Hepatocyte (in vitro differentiated cells): Measurements from ENCODE around the gene KRT77. TPM values are rescaled to one million over a fixed set of nuclear protein-coding genes. Genes with fewer than 3 reads are reported as not detected.

ENCODE experiments used
- DNase-seq: peaks from one replicate; pipeline ENCODE4 v3.0.0-alpha.2; 2016; ENCODE audit warnings: low spot score
- H2AFZ ChIP-seq: fragments of 200-600 bp; sonication (generic); 2 replicates; pipeline ENCODE4 v1.6.0; 2016; ENCODE audit warnings: antibody characterized with exemption, mild to moderate bottlenecking
- H3K27ac ChIP-seq: fragments of 200-600 bp; sonication (generic); 2 replicates; pipeline ENCODE4 v1.5.1; 2016; ENCODE audit warnings: mild to moderate bottlenecking
- H3K27me3 ChIP-seq: fragments of 200-600 bp; sonication (generic); 2 replicates; pipeline ENCODE4 v1.6.1; 2016
- H3K36me3 ChIP-seq: fragments of 200-600 bp; sonication (generic); replicated peaks from 2 replicates; pipeline ENCODE4 v1.5.1; 2016; ENCODE audit warnings: low read depth; ENCODE audit not compliant: insufficient read depth
- H3K4me1 ChIP-seq: fragments of 200-600 bp; sonication (generic); 2 replicates; pipeline ENCODE4 v1.5.1; 2016; ENCODE audit warnings: mild to moderate bottlenecking, moderate library complexity; ENCODE audit not compliant: insufficient read depth
- H3K4me2 ChIP-seq: fragments of 200-600 bp; sonication (generic); 2 replicates; pipeline ENCODE4 v1.6.0; 2016
- H3K4me3 ChIP-seq: fragments of 200-600 bp; sonication (generic); 2 replicates; pipeline ENCODE4 v1.5.1; 2016; ENCODE audit warnings: mild to moderate bottlenecking
- H3K79me2 ChIP-seq: fragments of 200-600 bp; sonication (generic); 2 replicates; pipeline ENCODE4 v1.6.0; 2017; ENCODE audit warnings: mild to moderate bottlenecking
- H3K9me2 ChIP-seq: fragments of 200-600 bp; sonication (generic); replicated peaks from 2 replicates; pipeline ENCODE4 v1.6.0; 2017; ENCODE audit warnings: mild to moderate bottlenecking; ENCODE audit not compliant: insufficient read depth
- H3K9me3 ChIP-seq: fragments of 200-600 bp; sonication (generic); 2 replicates; pipeline ENCODE4 v1.5.1; 2016; ENCODE audit warnings: low read depth, mild to moderate bottlenecking
- H4K20me1 ChIP-seq: fragments of 200-600 bp; sonication (generic); 2 replicates; pipeline ENCODE4 v1.6.0; 2016; ENCODE audit warnings: mild to moderate bottlenecking; ENCODE audit not compliant: insufficient read depth, poor library complexity, severe bottlenecking
- EZH2 ChIP-seq: fragments of 200-600 bp; sonication (generic); IDR thresholded peaks from 2 replicates; pipeline ENCODE4 v1.6.1; 2016; ENCODE audit warnings: antibody characterized with exemption, mild to moderate bottlenecking, borderline replicate concordance
- EZH2phosphoT487 ChIP-seq: fragments of 200-600 bp; sonication (generic); IDR thresholded peaks from one replicate; pipeline ENCODE4 v1.6.1; 2018; ENCODE audit warnings: antibody characterized with exemption, mild to moderate bottlenecking, low read depth, moderate library complexity; ENCODE audit not compliant: unreplicated experiment, severe bottlenecking
- WGBS: methylation state at CpG from one replicate; pipeline ENCODE4 v1.1.6; 2016; ENCODE audit warnings: low lambda C conversion rate; ENCODE audit errors: missing lambda C conversion rate; 5-methylcytosine and 5-hydroxymethylcytosine counted together
- polyA plus RNA-seq: library from polyadenylated mRNA; unstranded; fragments of >200 nt; fragmentation: Nextera tagmentation; extraction: Ambion mirVana; gene quantifications from 2 replicates; pipeline ENCODE4 v1.2.1, GENCODE V29; 2016
- total RNA-seq: library from RNA; depleted of rRNA; stranded (reverse); fragments of >200 nt; gene quantifications from 2 replicates; pipeline ENCODE4 v1.2.3, GENCODE V29; 2014
- TF ChIP-seq, protein P1 (sequence below): fragments of 200-600 bp; sonication (generic); IDR thresholded peaks from 2 replicates; pipeline ENCODE4 v1.5.1; 2016; ENCODE audit warnings: antibody characterized with exemption, mild to moderate bottlenecking; ENCODE audit not compliant: poor library complexity

KRT77 gene
- total and polyA plus RNA-seq, 2 experiments from 2014 or later: not detected

- H3K27ac ChIP-seq: no peak overlapping the region
- H3K9me2 ChIP-seq: no peaks in the 10 kb centered on the region
- H3K9me3 ChIP-seq: no peaks in the 10 kb centered on the region
- no peak for DNase-seq
- H3K27me3 ChIP-seq: peaks cover 25% of the 10 kb centered on the region
- no peak overlapping the region for H3K4me3 ChIP-seq
- H2AFZ ChIP-seq: no peak overlapping the region
- H3K4me1 ChIP-seq: no peaks in the 10 kb centered on the region
- no peak overlapping the region for H3K4me2 ChIP-seq
- TF ChIP-seq EZH2phosphoT487 (no peak), EZH2 (no peak)
- TF ChIP-seq, protein P1, sequence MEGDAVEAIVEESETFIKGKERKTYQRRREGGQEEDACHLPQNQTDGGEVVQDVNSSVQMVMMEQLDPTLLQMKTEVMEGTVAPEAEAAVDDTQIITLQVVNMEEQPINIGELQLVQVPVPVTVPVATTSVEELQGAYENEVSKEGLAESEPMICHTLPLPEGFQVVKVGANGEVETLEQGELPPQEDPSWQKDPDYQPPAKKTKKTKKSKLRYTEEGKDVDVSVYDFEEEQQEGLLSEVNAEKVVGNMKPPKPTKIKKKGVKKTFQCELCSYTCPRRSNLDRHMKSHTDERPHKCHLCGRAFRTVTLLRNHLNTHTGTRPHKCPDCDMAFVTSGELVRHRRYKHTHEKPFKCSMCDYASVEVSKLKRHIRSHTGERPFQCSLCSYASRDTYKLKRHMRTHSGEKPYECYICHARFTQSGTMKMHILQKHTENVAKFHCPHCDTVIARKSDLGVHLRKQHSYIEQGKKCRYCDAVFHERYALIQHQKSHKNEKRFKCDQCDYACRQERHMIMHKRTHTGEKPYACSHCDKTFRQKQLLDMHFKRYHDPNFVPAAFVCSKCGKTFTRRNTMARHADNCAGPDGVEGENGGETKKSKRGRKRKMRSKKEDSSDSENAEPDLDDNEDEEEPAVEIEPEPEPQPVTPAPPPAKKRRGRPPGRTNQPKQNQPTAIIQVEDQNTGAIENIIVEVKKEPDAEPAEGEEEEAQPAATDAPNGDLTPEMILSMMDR: no peak
- H4K20me1 ChIP-seq: no peaks in the 10 kb centered on the region
- 77% methylated on average over 4 of the region's 4 CpGs for WGBS
- H3K36me3 ChIP-seq: no peaks in the 10 kb centered on the region
- no peaks in the 10 kb centered on the region for H3K79me2 ChIP-seq
These were observed 23.7 kb upstream of the KRT77 start for GRCh38 chr12:52727037-52727436.

DNA sequence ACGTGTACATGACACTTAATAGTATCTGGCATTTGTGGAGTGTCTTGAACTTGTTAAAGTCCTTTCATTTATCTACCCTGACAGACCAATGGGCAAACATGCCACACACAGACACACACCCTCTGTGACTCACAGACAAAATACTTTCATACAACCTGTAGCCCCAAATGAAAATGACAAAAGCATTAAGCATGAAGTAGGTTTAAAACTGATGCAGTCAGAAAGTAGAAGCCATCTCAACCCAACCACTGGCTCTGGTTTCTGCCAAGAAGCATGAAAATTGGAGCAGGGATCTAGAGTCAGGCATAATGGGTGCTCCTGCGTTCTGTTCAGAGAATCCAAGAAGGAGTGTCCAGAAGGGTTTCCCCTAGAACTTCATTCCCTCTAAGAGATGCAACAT, 23.1 kb upstream of the KRT77 start:
- TF ChIP-seq EZH2phosphoT487 (no peak), EZH2 (no peak)
- TF ChIP-seq, protein P1: no peak
- no peak for DNase-seq
- H3K4me3 ChIP-seq: no peak overlapping the region
- no peak overlapping the region for H3K27ac ChIP-seq
- H4K20me1 ChIP-seq: no peaks in the 10 kb centered on the region
- no peak overlapping the region for H2AFZ ChIP-seq
- no peaks in the 10 kb centered on the region for H3K9me2 ChIP-seq
- WGBS: 71% methylated on average over 2 of the region's 2 CpGs
- H3K36me3 ChIP-seq: no peaks in the 10 kb centered on the region
- no peaks in the 10 kb centered on the region for H3K9me3 ChIP-seq
- H3K79me2 ChIP-seq: no peaks in the 10 kb centered on the region
- peaks cover 25% of the 10 kb centered on the region for H3K27me3 ChIP-seq
- no peaks in the 10 kb centered on the region for H3K4me1 ChIP-seq
- H3K4me2 ChIP-seq: no peak overlapping the region

DNA sequence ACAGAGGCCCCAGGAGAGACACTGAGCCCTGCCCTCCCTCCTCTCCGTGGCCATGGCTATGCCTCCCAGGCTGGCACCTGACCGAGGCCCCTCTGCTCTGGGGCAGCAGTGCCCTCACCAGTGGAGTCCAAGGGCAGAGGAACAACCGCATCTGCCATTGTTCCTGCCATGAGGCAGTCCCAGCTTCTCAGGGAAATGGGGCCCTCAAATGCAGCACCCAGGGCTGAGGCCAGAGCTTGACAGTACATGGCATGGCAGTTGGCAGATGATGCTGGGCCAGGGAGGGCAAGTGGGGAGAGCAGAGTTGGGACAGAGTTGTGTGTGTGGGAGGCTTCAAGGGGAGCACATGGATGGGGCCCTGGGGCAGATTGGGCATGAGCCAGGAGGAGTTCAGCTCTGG, 21.1 kb upstream of the KRT77 start:
- Histone ChIP-seq H3K4me3 (no peak overlapping the region), H3K79me2 (no peaks in the 10 kb centered on the region), H3K27me3 (peaks cover 10% of the 10 kb centered on the region), H3K9me3 (no peaks in the 10 kb centered on the region), H4K20me1 (no peaks in the 10 kb centered on the region), H3K9me2 (no peaks in the 10 kb centered on the region), H3K36me3 (no peaks in the 10 kb centered on the region), H3K27ac (no peak overlapping the region), H2AFZ (no peak overlapping the region), H3K4me2 (no peak overlapping the region), H3K4me1 (no peaks in the 10 kb centered on the region)
- no peak for TF ChIP-seq EZH2
- TF ChIP-seq, protein P1: no peak
- TF ChIP-seq EZH2phosphoT487: no peak
- DNase-seq: no peak
- WGBS: 93% methylated on average over 3 of the region's 3 CpGs

- Histone ChIP-seq H3K36me3 (no peaks in the 10 kb centered on the region), H3K4me3 (no peak overlapping the region), H3K9me3 (no peaks in the 10 kb centered on the region), H4K20me1 (no peaks in the 10 kb centered on the region), H3K4me1 (no peaks in the 10 kb centered on the region), H3K27ac (no peak overlapping the region), H3K9me2 (no peaks in the 10 kb centered on the region), H3K4me2 (no peak overlapping the region), H2AFZ (no peak overlapping the region), H3K79me2 (no peaks in the 10 kb centered on the region), H3K27me3 (peaks cover 6% of the 10 kb centered on the region)
- no peak for DNase-seq
- WGBS: 73% methylated on average over 2 of the region's 2 CpGs
- no peak for TF ChIP-seq EZH2phosphoT487
- no peak for TF ChIP-seq EZH2
- TF ChIP-seq, protein P1: no peak
These were observed 19.4 kb upstream of the KRT77 start for GRCh38 chr12:52722680-52723079.
